K562 (cell line): ENCODE measurements around the gene LASP1NB.
A peak's percentile ranks its signal among the peaks of the same experiment; 100 is the strongest.

ENCODE experiments used
- ATAC-seq: fragments of 200-7000 bp; cut with Tn5 transposase; 3 replicates; pipeline ENCODE4 v1.9.1; 2020; ENCODE audit warnings: moderate library complexity
- BruUV-seq: library from RNA; stranded (reverse); fragments of 400-500 nt; replicated peaks from 2 replicates; lab custom pipeline; 2021; lab: Mats Ljungman, UMichigan
- CTCF ChIA-PET: fragments of 300-600 bp; formaldehyde crosslinking; extraction: SDS; loops from one replicate; lab custom pipeline; 2021; ENCODE audit warnings: low intra/inter-chr PET ratio; lab: Yijun Ruan, JAX
- POLR2A ChIA-PET: fragments of 300-600, 350-650 bp; sonication (Branson Sonifier 250); formaldehyde crosslinking; extraction: SDS; loops from one replicate; lab custom pipeline; 2021; ENCODE audit warnings: antibody characterized with exemption, inconsistent platforms; lab: Yijun Ruan, JAX
- DNase-seq, 4 experiments: peaks; one replicate each; pipeline versions ENCODE4 v3.0.0 to v3.0.0-alpha.2; 2011 to 2018; ENCODE audit warnings: low spot score in 3 of 4, mixed read lengths in 3 of 4; ENCODE audit errors: extremely low read depth in 1 of 4
- FAIRE-seq: peaks from 2 replicates; lab custom pipeline; 2011; peaks lifted over from hg19 to GRCh38; lab: Jason Lieb, UNC
- H2AFZ ChIP-seq: 2 replicates; pipeline ENCODE4 v1.6.0; 2011; ENCODE audit warnings: low read depth, low read length, control low read depth, inconsistent platforms
- H3K27ac ChIP-seq: fragments of 200-600 bp; 3 replicates; pipeline ENCODE4 v1.8.0; 2011; ENCODE audit warnings: low read depth, mild to moderate bottlenecking, control low read depth, inconsistent platforms, low read length, moderate library complexity, mixed read lengths; ENCODE audit errors: extremely low read depth
- H3K27me3 ChIP-seq, 2 experiments: fragments of 300-600 bp in 1 of 2; 2 replicates in 1 of 2; 3 replicates in 1 of 2; pipeline versions ENCODE4 v1.6.0 to v1.8.0; 2011; ENCODE audit warnings: inconsistent platforms in 2 of 2, low read length in 2 of 2, mild to moderate bottlenecking in 1 of 2, mixed read lengths in 1 of 2, moderate library complexity in 1 of 2; ENCODE audit not compliant: control insufficient read depth in 2 of 2, insufficient read depth in 2 of 2
- H3K36me3 ChIP-seq: fragments of 300-600 bp; 3 replicates; pipeline ENCODE4 v1.8.0; 2011; ENCODE audit warnings: mild to moderate bottlenecking, low read length, inconsistent platforms; ENCODE audit not compliant: control insufficient read depth, insufficient read depth
- H3K4me1 ChIP-seq, 2 experiments: fragments of 200-600 bp in 1 of 2; replicated peaks in 1 of 2; 2 replicates in 1 of 2; 3 replicates in 1 of 2; pipeline versions ENCODE4 v1.5.1 to v1.8.0; 2011; ENCODE audit warnings: inconsistent platforms in 2 of 2, low read length in 2 of 2, mild to moderate bottlenecking in 1 of 2, mixed read lengths in 1 of 2, moderate library complexity in 1 of 2; ENCODE audit not compliant: control insufficient read depth in 2 of 2, insufficient read depth in 2 of 2
- H3K4me2 ChIP-seq: 2 replicates; pipeline ENCODE4 v1.6.1; 2011; ENCODE audit warnings: low read length, control low read depth, inconsistent platforms, mixed read lengths; ENCODE audit not compliant: insufficient read depth
- H3K4me3 ChIP-seq: fragments of 200-600 bp; sonication (generic), shearing (Covaris generic); 2 replicates; pipeline ENCODE4 v1.5.1; 2016; ENCODE audit warnings: control low read depth, inconsistent platforms
- H3K79me2 ChIP-seq: fragments of 200-600 bp; 3 replicates; pipeline ENCODE4 v1.8.0; 2011; ENCODE audit warnings: low read length, inconsistent platforms; ENCODE audit not compliant: control insufficient read depth, insufficient read depth
- H3K9ac ChIP-seq, 2 experiments: 2 replicates each; pipeline versions ENCODE4 v1.6.0 to v1.6.1; 2011; ENCODE audit warnings: low read depth in 2 of 2, low read length in 2 of 2, control low read depth in 1 of 2, inconsistent platforms in 1 of 2, mild to moderate bottlenecking in 1 of 2, mixed read lengths in 1 of 2; ENCODE audit not compliant: insufficient read depth in 1 of 2
- H3K9me1 ChIP-seq: one replicate; pipeline ENCODE4 v1.6.0; 2011; ENCODE audit warnings: inconsistent platforms, mild to moderate bottlenecking, low read length, moderate library complexity; ENCODE audit not compliant: control insufficient read depth, insufficient read depth
- H3K9me3 ChIP-seq: replicated peaks from 2 replicates; pipeline ENCODE4 v1.5.1; 2011; ENCODE audit warnings: low read depth, low read length, inconsistent platforms; ENCODE audit not compliant: control insufficient read depth, insufficient read depth
- H4K20me1 ChIP-seq: replicated peaks from 2 replicates; pipeline ENCODE4 v1.6.1; 2011; ENCODE audit warnings: low read length, inconsistent platforms, mixed read lengths; ENCODE audit not compliant: control insufficient read depth, insufficient read depth
- HDAC6 ChIP-seq: IDR thresholded peaks from 2 replicates; pipeline ENCODE4 v1.6.1; 2012; ENCODE audit warnings: low read depth, mild to moderate bottlenecking, control low read depth, inconsistent platforms, low read length, moderate library complexity
- NFIC ChIP-seq: fragments of 450-650 bp; IDR thresholded peaks from 2 replicates; pipeline ENCODE4 v1.6.1; 2017; ENCODE audit warnings: mild to moderate bottlenecking, inconsistent platforms
- RFX5 ChIP-seq: IDR thresholded peaks from 2 replicates; pipeline ENCODE4 v1.6.1; 2011; ENCODE audit warnings: low read depth, mild to moderate bottlenecking, improper control_type of control experiment, low read length
- WGBS: fragments of 100-300 bp; shearing (Covaris generic); methylation state at CpG from one replicate; pipeline ENCODE4 v1.1.6; 2016; ENCODE audit warnings: low coverage, mixed read lengths; ENCODE audit not compliant: insufficient coverage; ENCODE audit errors: missing lambda C conversion rate; 5-methylcytosine and 5-hydroxymethylcytosine counted together
- in situ Hi-C: fragments of 300-500 bp; cut with MboI; formaldehyde crosslinking; loops from 4 replicates; pipeline ENCODE4 v1.15.0; 2018; ENCODE audit warnings: inconsistent platforms, mixed read lengths
- intact Hi-C: fragments of 100-400 bp; cut with micrococcal nuclease; formaldehyde crosslinking; loops from 2 replicates; pipeline ENCODE4 v1.14.2; 2022

Gene LASP1NB

GRCh38 chr17:38879878-38880665 lies 45.3 kb upstream of the LASP1NB start:
- H3K27me3 ChIP-seq, result no peaks in the 10 kb centered on the region
- FAIRE-seq (no peak), ATAC-seq (no peak), DNase-seq (peak in 1 of 4 experiments; percentile 14)
- H2AFZ ChIP-seq, result no peak overlapping the region
- H3K4me3 ChIP-seq, result no peak overlapping the region
- no TSS peak for BruUV-seq
- ChIA-PET POLR2A (interaction anchor here (0.8 to 3.5 kb wide), 2 partner anchors 8 to 46 kb away, joined by 3 to 24 read pairs; partner anchors contain the start of gene LASP1NB), CTCF (interaction anchor here (0.6 kb wide), 1 partner anchor 1097 kb away, joined by 5 read pairs; no protein-coding TSS in a partner anchor)
- H3K79me2 ChIP-seq, result peaks cover 75% of the 10 kb centered on the region
- H3K9me3 ChIP-seq, result no peaks in the 10 kb centered on the region
- TF ChIP-seq RFX5 (no peak), NFIC (peak; percentile 76), HDAC6 (no peak)
- in situ Hi-C loops (no loop called here), intact Hi-C loops (no loop called here)
- peaks cover 9 to 15% of the 10 kb centered on the region in 2 experiments; a peak in 4 of 5 replicates for H3K4me1 ChIP-seq
- 77% methylated on average over 6 of the region's 6 CpGs for WGBS
- H3K9ac ChIP-seq, result peak overlapping the region in 1 of 2 experiments; percentile 47; a peak in 1 of 4 replicates
- peaks cover 3% of the 10 kb centered on the region for H3K9me1 ChIP-seq
- H4K20me1 ChIP-seq, result peaks cover 45% of the 10 kb centered on the region
- no peak overlapping the region for H3K4me2 ChIP-seq
- H3K36me3 ChIP-seq, result peaks cover 74% of the 10 kb centered on the region
- no peak overlapping the region for H3K27ac ChIP-seq
